Loucy (cell line): ENCODE results near the gene PAAF1.

Experiments used
- H2AFZ ChIP-seq: fragments of 200-600 bp; sonication (generic); 2 replicates; pipeline ENCODE4 v1.6.0; 2016; ENCODE audit warnings: antibody characterized with exemption, mild to moderate bottlenecking, low read length, moderate library complexity
- H3F3A ChIP-seq: fragments of 200-600 bp; 2 replicates; pipeline ENCODE4 v1.6.0; 2016; ENCODE audit warnings: antibody characterized with exemption, low read depth, mild to moderate bottlenecking
- H3K27me3 ChIP-seq: fragments of 200-600 bp; sonication (generic); 2 replicates; pipeline ENCODE4 v1.6.1; 2014; ENCODE audit warnings: low read length, mild to moderate bottlenecking; ENCODE audit not compliant: insufficient read depth, poor library complexity, severe bottlenecking
- H3K36me3 ChIP-seq: fragments of 200-600 bp; sonication (generic); 2 replicates; pipeline ENCODE4 v1.6.1; 2016; ENCODE audit warnings: low read length; ENCODE audit not compliant: insufficient read depth
- H3K4me1 ChIP-seq: fragments of 200-600 bp; sonication (generic); 2 replicates; pipeline ENCODE4 v1.5.1; 2014; ENCODE audit warnings: low read length, mild to moderate bottlenecking; ENCODE audit not compliant: insufficient read depth, poor library complexity, severe bottlenecking
- H3K4me2 ChIP-seq: fragments of 200-600 bp; sonication (generic); 2 replicates; pipeline ENCODE4 v1.6.0; 2014; ENCODE audit warnings: antibody characterized with exemption, low read length, low read depth, mild to moderate bottlenecking; ENCODE audit not compliant: poor library complexity, severe bottlenecking
- H3K4me3 ChIP-seq: fragments of 200-600 bp; sonication (generic); 2 replicates; pipeline ENCODE4 v1.5.1; 2014; ENCODE audit warnings: low read length, mild to moderate bottlenecking, mixed read lengths; ENCODE audit not compliant: poor library complexity, severe bottlenecking
- H3K79me2 ChIP-seq: fragments of 200-600 bp; sonication (generic); 2 replicates; pipeline ENCODE4 v1.6.1; 2014; ENCODE audit warnings: low read length; ENCODE audit not compliant: insufficient read depth
- H3K9ac ChIP-seq: fragments of 200-600 bp; sonication (generic); 2 replicates; pipeline ENCODE4 v1.6.0; 2014; ENCODE audit warnings: mild to moderate bottlenecking, low read depth, low read length, moderate library complexity; ENCODE audit not compliant: poor library complexity, severe bottlenecking
- H3K9me2 ChIP-seq: fragments of 200-600 bp; sonication (generic); replicated peaks from 2 replicates; pipeline ENCODE4 v1.6.1; 2016; ENCODE audit warnings: low read depth, low read length, mixed read lengths
- H3K9me3 ChIP-seq: fragments of 200-600 bp; sonication (generic); 2 replicates; pipeline ENCODE4 v1.6.1; 2014; ENCODE audit warnings: mild to moderate bottlenecking, antibody characterized with exemption, low read length, low read depth; ENCODE audit not compliant: insufficient read depth
- H4K20me1 ChIP-seq: fragments of 200-600 bp; sonication (generic); 2 replicates; pipeline ENCODE4 v1.6.0; 2014; ENCODE audit warnings: antibody characterized with exemption, low read length, mild to moderate bottlenecking; ENCODE audit not compliant: insufficient read depth, poor library complexity, severe bottlenecking
- EZH2phosphoT487 ChIP-seq: fragments of 200-600 bp; IDR thresholded peaks from 2 replicates; pipeline ENCODE4 v1.6.1; 2018; ENCODE audit warnings: antibody characterized with exemption, mild to moderate bottlenecking, moderate library complexity, borderline replicate concordance
- TF ChIP-seq, protein P1 (sequence below): fragments of 200-600 bp; sonication (generic); conservative IDR thresholded peaks from 2 replicates; pipeline ENCODE4 v1.5.1; 2014; ENCODE audit warnings: mild to moderate bottlenecking, antibody characterized with exemption, low read length

Gene PAAF1

GRCh38 chr11:73944085-73944484, 67.3 kb downstream of the PAAF1 start:
- no peak overlapping the region for H2AFZ ChIP-seq
- TF ChIP-seq EZH2phosphoT487, result no peak
- TF ChIP-seq, protein P1, sequence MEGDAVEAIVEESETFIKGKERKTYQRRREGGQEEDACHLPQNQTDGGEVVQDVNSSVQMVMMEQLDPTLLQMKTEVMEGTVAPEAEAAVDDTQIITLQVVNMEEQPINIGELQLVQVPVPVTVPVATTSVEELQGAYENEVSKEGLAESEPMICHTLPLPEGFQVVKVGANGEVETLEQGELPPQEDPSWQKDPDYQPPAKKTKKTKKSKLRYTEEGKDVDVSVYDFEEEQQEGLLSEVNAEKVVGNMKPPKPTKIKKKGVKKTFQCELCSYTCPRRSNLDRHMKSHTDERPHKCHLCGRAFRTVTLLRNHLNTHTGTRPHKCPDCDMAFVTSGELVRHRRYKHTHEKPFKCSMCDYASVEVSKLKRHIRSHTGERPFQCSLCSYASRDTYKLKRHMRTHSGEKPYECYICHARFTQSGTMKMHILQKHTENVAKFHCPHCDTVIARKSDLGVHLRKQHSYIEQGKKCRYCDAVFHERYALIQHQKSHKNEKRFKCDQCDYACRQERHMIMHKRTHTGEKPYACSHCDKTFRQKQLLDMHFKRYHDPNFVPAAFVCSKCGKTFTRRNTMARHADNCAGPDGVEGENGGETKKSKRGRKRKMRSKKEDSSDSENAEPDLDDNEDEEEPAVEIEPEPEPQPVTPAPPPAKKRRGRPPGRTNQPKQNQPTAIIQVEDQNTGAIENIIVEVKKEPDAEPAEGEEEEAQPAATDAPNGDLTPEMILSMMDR, result no peak
- no peak overlapping the region for H3K4me2 ChIP-seq
- no peak overlapping the region for H3K4me3 ChIP-seq
- H3K9me2 ChIP-seq, result no peaks in the 10 kb centered on the region
- H3K4me1 ChIP-seq, result no peaks in the 10 kb centered on the region
- no peaks in the 10 kb centered on the region for H4K20me1 ChIP-seq
- H3K79me2 ChIP-seq, result no peaks in the 10 kb centered on the region
- H3K9me3 ChIP-seq, result 0 out of 2 replicates have a peak, but pooled peaks cover 7% of the 10 kb centered on the region
- no peaks in the 10 kb centered on the region for H3K36me3 ChIP-seq
- no peaks in the 10 kb centered on the region for H3F3A ChIP-seq
- H3K9ac ChIP-seq, result no peak overlapping the region
- H3K27me3 ChIP-seq, result no peaks in the 10 kb centered on the region

DNA sequence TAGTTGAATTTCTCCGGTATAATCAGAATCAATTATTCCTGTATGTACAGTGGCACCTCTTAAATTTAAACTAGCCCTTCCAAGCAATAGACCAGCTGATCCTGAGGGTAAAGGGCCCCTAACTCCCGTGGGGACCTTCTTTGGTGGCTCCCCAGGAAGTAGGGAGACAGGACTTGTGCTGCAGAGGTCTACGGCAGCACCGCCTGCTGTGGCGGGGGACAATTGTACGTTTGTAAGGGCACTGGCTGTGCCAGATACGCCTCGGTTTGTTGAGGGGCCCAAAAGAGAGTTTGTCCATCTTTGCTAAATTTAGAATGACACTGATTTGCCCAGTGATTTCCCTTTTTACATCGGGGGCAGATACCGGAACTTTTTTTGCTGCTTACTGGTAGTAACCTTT, 68.1 kb downstream of the PAAF1 start:
- no peaks in the 10 kb centered on the region for H3K4me1 ChIP-seq
- H3K4me2 ChIP-seq, result no peak overlapping the region
- H3F3A ChIP-seq, result no peaks in the 10 kb centered on the region
- no peaks in the 10 kb centered on the region for H4K20me1 ChIP-seq
- no peaks in the 10 kb centered on the region for H3K36me3 ChIP-seq
- H3K9me2 ChIP-seq, result no peaks in the 10 kb centered on the region
- H2AFZ ChIP-seq, result no peak overlapping the region
- H3K9me3 ChIP-seq, result 0 out of 2 replicates have a peak, but pooled peaks cover 7% of the 10 kb centered on the region
- TF ChIP-seq, protein P1, result no peak
- TF ChIP-seq EZH2phosphoT487, result no peak
- H3K4me3 ChIP-seq, result no peak overlapping the region
- no peak overlapping the region for H3K9ac ChIP-seq
- no peaks in the 10 kb centered on the region for H3K79me2 ChIP-seq
- no peaks in the 10 kb centered on the region for H3K27me3 ChIP-seq

- H3K79me2 ChIP-seq, result no peaks in the 10 kb centered on the region
- H3K36me3 ChIP-seq, result no peaks in the 10 kb centered on the region
- no peaks in the 10 kb centered on the region for H4K20me1 ChIP-seq
- no peaks in the 10 kb centered on the region for H3K27me3 ChIP-seq
- H3K9ac ChIP-seq, result no peak overlapping the region
- no peaks in the 10 kb centered on the region for H3F3A ChIP-seq
- TF ChIP-seq, protein P1, result no peak
- TF ChIP-seq EZH2phosphoT487, result no peak
- no peaks in the 10 kb centered on the region for H3K4me1 ChIP-seq
- H2AFZ ChIP-seq, result no peak overlapping the region
- no peak overlapping the region for H3K4me2 ChIP-seq
- no peak overlapping the region for H3K4me3 ChIP-seq
- H3K9me3 ChIP-seq, result 0 out of 2 replicates have a peak, but pooled peaks cover 7% of the 10 kb centered on the region
- no peaks in the 10 kb centered on the region for H3K9me2 ChIP-seq
These were observed 68.6 kb downstream of the PAAF1 start for GRCh38 chr11:73945396-73945795.
